Stimulated activated CD4-positive, alpha-beta T cell treated with anti-CD3 and anti-CD28 coated beads, Interleukin-4, amount 100 ng/mL, for 1 hour (primary cell): ENCODE results near the gene NEU1.
"Not testable (repeated sequence)": the region's sequence is repeated elsewhere in the genome, so short reads cannot be mapped to it uniquely, and the experiment has no call there.

Source experiments
- DNase-seq: peaks from one replicate; pipeline ENCODE4 v3.0.0-alpha.2; 2020

Gene NEU1

DNA sequence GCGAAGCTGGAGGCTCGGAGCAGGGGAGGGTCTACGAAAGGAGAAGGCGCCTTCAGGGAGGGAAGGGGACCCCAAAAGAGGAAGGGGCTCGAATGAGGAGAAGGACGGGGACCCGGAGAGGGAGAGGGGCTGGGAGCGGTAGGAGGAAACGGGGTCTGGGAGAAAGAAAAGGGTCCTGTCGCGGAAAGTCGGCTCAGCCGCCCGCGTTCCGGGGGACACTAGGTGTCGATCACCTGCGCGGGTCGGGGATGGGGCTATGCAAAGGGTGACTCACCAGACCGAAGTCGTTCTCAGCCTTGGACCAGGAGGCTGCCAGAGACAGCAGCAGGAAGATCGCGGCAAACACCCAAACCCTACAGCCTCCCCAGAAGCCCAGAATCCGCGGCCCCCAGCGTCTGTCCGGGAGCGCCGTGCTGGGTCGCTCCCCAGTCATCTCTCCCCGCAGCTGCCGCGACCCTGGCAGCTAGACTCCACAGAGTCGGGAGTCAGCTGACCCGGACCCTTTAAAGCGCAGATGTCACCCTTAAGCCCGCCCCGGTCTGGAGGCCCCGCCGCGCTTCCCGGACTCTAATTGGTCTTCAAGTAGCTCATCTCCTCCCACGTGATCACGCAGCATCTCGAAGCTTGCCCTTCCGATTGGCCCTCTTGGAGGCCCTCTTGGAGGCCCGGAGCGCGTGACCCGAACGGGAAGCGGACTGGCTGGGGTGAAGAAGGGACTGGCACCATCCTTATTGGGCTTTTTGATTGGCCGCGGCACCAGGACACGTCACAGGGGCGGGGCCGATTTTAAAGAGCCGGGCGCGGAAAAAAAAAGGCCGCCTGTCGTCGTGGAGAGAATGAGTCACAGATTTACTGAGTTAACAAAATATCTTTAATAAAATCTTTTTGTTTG is at the start of gene NEU1:
TSS of gene NEU1 (minus strand) at position 478 of the 892 bp plus-strand sequence. CDS start at position 433, 45 bp downstream.
- DNase-seq = peak; percentile 97

DNA sequence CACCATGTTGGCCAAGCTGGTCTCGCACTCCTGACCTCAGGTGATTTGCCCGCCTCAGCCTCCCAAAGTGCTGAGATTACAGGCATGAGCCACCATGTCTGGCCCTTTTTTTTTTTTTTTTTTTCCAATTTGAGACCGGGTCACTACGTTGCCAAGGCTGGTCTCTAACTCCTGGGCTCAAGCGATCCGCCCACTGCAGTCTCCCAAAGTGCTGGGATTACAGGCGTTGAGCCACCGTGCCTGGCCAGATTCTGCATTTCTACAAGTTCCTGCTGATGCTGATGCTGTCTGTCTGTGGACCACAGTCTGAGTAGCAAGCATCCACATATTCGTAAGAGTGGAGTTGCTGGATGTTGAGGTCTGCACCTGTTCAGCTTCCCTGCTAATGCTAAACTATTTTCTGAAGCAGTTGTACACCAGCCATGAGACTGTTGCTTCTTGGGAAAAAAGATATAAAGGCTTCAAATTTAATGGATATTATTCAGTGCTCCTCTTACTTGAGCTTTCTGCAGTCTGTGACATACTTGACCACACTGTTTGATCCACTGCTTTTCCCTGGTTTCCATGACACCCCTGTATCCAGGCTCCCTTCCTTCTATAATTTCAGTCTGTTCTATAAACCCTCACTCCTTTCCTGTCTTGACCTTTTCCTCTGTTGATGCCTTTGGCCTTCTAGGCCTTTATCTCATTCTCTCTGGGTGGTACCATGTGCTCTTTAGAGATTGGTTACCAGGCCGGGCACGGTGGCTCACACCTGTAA is 49.4 kb upstream of the NEU1 start:
- DNase-seq = no peak

GRCh38 chr6:31909298-31909697 is 46.7 kb upstream of the NEU1 start:
- DNase-seq = not testable (repeated sequence)

GRCh38 chr6:31908791-31909190 is 46.2 kb upstream of the NEU1 start:
- DNase-seq = no peak

- DNase-seq = not testable (repeated sequence)
Observed at GRCh38 chr6:31908255-31908654, 45.6 kb upstream of the NEU1 start.

GRCh38 chr6:31907158-31907813 is 44.7 kb upstream of the NEU1 start:
- no peak for DNase-seq

DNA sequence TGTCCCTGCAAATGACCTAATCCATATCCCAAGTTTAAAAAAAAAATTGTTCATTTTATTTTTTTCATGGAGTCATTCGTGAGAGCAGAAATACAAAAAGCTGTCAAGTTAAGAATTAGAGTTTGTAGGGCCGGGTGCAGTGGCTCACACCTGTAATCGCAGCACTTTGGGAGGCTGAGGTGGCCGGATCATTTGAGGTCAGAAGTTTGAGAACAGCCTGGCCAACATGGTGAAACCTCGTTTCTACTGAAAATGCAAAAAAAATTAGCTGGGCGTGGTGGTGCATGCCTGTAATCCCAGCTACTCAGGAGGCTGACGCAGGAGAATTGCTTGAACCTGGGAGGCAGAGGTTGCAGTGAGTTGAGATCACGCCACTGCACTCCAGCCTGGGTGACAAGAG is 44.1 kb upstream of the NEU1 start:
- DNase-seq = not testable (repeated sequence)

DNA sequence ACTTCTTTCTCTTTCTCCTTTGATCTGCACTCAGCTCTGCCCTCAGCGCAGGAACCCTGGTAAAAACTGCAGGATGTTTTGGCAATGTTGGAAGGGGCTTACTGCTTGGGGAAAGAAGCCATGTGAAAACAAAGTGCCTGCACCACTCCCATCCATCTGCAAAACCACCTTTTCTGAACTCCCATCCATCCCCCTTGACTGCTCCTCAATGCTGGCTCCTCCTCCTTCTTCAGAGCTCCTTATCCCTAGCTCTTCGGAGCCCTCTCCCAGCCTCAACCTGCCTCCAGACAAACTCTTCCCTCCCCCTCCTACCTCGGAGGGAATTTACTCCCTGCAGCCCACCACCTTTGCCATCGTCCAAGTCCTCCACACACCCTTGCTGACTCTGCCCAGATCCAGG is 43.5 kb upstream of the NEU1 start:
- no peak for DNase-seq

DNA sequence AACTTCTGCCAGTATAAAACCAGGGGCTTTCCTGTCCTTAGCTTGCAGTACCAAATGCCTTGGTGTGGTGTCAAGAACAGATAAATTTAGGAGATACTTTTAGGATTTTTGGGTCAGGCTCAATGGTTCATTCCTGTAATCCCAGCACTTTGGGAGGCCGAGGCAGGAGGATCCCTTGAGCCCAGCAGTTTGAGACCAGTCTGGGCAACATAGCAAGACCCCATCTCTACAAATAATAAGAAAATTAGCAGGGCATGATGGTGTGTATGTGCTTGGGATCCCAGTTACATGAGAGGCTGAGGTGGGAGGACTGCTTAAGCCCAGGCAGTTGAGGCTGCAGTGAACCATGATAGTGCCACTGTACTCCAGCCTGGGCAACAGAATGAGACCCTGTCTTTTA is 42.4 kb upstream of the NEU1 start:
- no peak for DNase-seq

GRCh38 chr6:31903957-31904356 is 41.3 kb upstream of the NEU1 start:
- DNase-seq = no peak

- peak; percentile 85 for DNase-seq
Observed at GRCh38 chr6:31901953-31902643, 39.5 kb upstream of the NEU1 start, which contains the start of gene ZBTB12. ZBTB12 (minus strand) TSS chr6:31902086; CDS start chr6:31901305, 781 bp downstream.

GRCh38 chr6:31901415-31901952 is 38.9 kb upstream of the NEU1 start:
- DNase-seq = peak; percentile 80

GRCh38 chr6:31900917-31901414 is 38.3 kb upstream of the NEU1 start:
- no peak for DNase-seq

DNA sequence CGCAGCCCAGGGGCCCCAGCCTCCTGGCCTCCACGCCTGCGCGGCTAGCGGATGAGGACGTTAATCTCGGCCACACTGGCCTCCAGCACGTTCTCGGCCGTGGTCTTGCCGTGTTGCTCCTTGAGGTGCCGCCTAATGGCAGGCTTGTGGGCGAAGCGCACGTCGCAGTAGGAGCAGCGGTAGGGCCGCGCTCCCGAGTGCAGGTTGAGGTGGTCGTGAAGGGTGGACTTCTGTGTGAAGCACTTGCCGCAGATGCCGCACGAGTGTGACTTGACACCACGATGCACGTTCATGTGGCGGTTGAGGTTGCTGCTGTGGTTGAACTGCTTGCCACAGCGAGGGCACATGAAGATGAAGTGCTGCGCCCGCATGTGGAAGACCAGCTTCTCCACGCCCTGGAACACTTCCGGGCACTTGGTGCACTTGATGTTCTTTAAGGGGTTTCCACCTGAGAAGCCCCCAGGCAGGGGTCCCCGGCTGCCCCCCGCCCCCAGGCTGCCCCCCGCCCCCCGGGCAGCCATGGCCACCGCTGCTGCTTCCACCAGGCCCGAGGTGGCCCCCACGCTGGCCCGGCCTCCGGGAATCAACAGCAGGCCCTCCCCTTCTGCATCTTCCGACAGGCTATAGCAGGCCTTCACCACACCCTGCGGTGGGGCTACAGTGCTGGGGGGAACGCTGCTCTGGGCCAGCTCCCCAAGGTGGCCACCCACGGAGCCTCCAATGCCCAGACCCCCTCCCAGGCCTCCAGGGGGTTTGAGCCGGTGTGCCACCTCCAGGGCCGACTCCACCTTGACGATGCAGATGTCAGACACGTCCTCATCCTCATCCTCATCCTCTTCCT is 37.5 kb upstream of the NEU1 start:
- DNase-seq = no peak

GRCh38 chr6:31899215-31899614 is 36.6 kb upstream of the NEU1 start:
- no peak for DNase-seq

GRCh38 chr6:31898383-31899011 is 35.9 kb upstream of the NEU1 start:
- DNase-seq = no peak

DNA sequence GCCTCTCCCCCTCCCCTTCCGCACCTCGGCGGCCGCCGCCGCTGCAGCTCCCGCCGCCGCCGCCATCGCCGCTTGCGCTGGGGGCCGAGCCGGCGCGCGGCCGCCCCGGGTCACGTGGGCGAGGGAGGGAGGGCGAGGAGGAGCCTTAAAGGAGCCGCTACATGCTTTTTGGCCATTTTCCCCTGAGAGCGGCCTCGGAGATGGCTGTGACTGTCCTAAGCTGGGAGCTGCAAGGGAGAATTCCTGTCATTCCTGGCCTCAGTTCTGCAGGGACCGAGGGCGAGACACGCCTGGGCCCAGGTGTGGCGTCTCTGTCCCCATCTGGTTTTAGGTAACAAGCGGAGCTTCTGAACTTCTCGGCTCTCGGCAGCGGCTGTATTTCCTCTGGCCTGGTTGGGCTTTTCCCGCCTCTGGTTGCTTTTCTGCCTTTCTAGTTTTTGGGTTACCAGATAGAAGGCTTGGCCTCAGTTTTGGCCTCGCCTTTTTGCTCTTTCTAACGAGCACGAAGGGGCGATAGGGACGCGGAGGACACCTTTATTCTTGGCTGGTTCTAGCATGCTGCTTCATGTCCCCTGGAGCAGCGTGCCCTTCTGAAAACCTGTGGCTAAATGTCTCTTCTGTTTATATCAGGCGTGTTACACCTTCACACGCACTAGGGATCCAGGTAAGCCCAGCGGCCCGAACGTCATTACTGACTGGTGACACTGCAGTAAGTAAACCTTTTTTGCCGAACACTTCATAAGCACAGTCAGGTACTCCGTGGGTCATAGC is 35.2 kb upstream of the NEU1 start, which contains the start of gene EHMT2:
TSS of gene EHMT2 (minus strand) at position 87 of the 771 bp plus-strand sequence. CDS start at position 66, 21 bp downstream.
- peak; percentile 87 for DNase-seq

GRCh38 chr6:31896856-31897611 is 34.4 kb upstream of the NEU1 start:
- no peak for DNase-seq

GRCh38 chr6:31896493-31896855 is 33.9 kb upstream of the NEU1 start:
- no peak for DNase-seq
